ENCODE results near the gene SLC6A3. TPM values are rescaled to one million over a fixed set of nuclear protein-coding genes. Genes with fewer than 3 reads are reported as not detected.

The SLC6A3 gene
- total RNA-seq, 1 experiment from 2014 or later = not detected

- Mint-ChIP-seq H3K36me3 (ENCODE audit: insufficient read depth, unreplicated experiment) (peaks cover 7% of the 10 kb centered on the region), H3K27me3 (ENCODE audit: unreplicated experiment) (peaks cover 94% of the 10 kb centered on the region), H3K4me3 (ENCODE audit: low read depth, unreplicated experiment) (no peak overlapping the region), H3K9me3 (ENCODE audit: low read depth, unreplicated experiment) (no peaks in the 10 kb centered on the region), H3K27ac (ENCODE audit: unreplicated experiment) (no peak overlapping the region), H3K4me1 (ENCODE audit: low read depth, unreplicated experiment) (no peaks in the 10 kb centered on the region)
- CTCF ChIA-PET = no interaction called here
- no peak for DNase-seq
- BruUV-seq (replicated peaks) = no TSS peak
- no peak for TF ChIP-seq CTCF (IDR thresholded peaks at IDR 0.05; ENCODE audit: unreplicated experiment)
- intact Hi-C loops (cut with micrococcal nuclease; ENCODE audit: unreplicated experiment) = no loop called here
These were observed 38.3 kb downstream of the SLC6A3 start for GRCh38 chr5:1406681-1407640.

DNA sequence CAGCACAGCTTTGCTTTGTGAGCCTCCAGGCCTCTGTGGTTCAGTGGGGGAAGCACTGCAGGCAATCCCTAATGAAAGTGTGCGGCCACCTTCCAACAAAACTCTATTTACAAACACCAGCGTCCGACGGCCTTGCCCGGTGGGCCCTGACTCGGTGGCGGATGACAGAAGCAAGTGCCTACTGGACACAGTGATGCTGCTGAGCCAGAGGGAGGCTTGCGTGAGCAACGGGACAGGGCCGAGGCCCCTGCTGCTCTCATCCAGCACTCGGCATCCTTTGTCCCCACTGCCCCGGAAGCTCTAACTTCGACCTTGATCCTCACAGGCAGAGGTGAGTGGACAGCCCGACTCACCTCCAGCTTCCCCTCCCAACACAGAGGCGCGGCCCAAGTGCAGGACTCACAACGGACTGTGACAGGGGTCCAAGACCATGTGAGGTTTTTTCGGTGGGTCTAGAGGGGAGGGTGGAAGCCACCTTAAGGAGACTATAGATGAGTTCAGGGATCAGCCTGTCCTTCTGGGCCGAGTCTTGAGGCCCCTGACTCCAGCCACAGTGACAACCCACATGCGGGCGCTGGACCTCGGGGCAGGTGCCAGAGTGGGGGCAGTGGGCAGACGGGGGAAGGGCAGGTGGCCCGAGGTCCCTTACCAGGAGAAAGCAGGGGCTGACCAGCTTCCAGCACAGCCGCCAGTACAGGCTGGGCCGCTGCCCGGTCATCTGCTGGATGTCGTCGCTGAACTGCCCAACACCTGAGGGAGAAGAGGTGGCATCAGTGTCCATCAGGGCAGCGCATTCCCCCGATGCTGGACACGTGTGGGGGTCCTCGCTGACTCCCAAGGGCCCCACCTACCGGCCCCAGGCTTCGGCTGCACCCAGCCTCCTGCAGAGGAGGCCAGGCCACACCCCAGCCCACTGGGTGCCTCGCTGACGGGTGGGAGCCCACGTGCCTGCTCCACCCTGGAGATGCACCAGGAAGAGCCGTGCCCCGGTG, 39.4 kb downstream of the SLC6A3 start:
- Mint-ChIP-seq H3K4me3 (ENCODE audit: low read depth, unreplicated experiment) (no peak overlapping the region), H3K27me3 (ENCODE audit: unreplicated experiment) (peaks cover 92% of the 10 kb centered on the region), H3K27ac (ENCODE audit: unreplicated experiment) (no peak overlapping the region), H3K36me3 (ENCODE audit: insufficient read depth, unreplicated experiment) (peaks cover 7% of the 10 kb centered on the region), H3K9me3 (ENCODE audit: low read depth, unreplicated experiment) (no peaks in the 10 kb centered on the region), H3K4me1 (ENCODE audit: low read depth, unreplicated experiment) (no peaks in the 10 kb centered on the region)
- CTCF ChIA-PET = no interaction called here
- intact Hi-C loops (cut with micrococcal nuclease; ENCODE audit: unreplicated experiment) = no loop called here
- no peak for TF ChIP-seq CTCF (IDR thresholded peaks at IDR 0.05; ENCODE audit: unreplicated experiment)
- no peak for DNase-seq
- no TSS peak for BruUV-seq (replicated peaks)

DNA sequence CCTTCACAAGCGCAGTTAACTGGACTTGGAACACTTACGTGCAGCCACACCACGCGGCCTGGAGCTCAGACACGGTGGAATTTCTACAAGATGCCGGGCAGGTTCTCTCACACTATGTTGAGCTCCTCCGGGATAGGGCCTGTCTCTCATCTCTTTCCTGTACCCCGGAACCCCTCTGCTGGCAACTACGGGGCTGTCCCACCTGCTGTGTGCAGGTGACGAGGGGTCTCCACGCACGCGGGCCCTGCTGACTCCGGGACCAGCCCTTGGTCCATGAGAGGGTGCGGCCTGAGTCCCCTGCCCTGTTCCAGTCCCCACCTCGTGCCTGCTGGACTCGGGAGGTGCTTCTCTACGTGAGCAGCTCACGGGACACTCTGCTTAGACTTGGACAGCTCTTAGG, 40.1 kb downstream of the SLC6A3 start:
- Mint-ChIP-seq H3K27ac (ENCODE audit: unreplicated experiment) (no peak overlapping the region), H3K27me3 (ENCODE audit: unreplicated experiment) (peaks cover 92% of the 10 kb centered on the region), H3K36me3 (ENCODE audit: insufficient read depth, unreplicated experiment) (peaks cover 7% of the 10 kb centered on the region), H3K4me3 (ENCODE audit: low read depth, unreplicated experiment) (no peak overlapping the region), H3K9me3 (ENCODE audit: low read depth, unreplicated experiment) (no peaks in the 10 kb centered on the region), H3K4me1 (ENCODE audit: low read depth, unreplicated experiment) (no peaks in the 10 kb centered on the region)
- intact Hi-C loops (cut with micrococcal nuclease; ENCODE audit: unreplicated experiment) = no loop called here
- CTCF ChIA-PET = no interaction called here
- BruUV-seq (replicated peaks) = no TSS peak
- TF ChIP-seq CTCF (IDR thresholded peaks at IDR 0.05; ENCODE audit: unreplicated experiment) = no peak
- DNase-seq = no peak

- Mint-ChIP-seq H3K36me3 (ENCODE audit: insufficient read depth, unreplicated experiment) (no peaks in the 10 kb centered on the region), H3K4me1 (ENCODE audit: low read depth, unreplicated experiment) (no peaks in the 10 kb centered on the region), H3K27ac (ENCODE audit: unreplicated experiment) (no peak overlapping the region), H3K27me3 (ENCODE audit: unreplicated experiment) (peaks cover 94% of the 10 kb centered on the region), H3K9me3 (ENCODE audit: low read depth, unreplicated experiment) (no peaks in the 10 kb centered on the region), H3K4me3 (ENCODE audit: low read depth, unreplicated experiment) (no peak overlapping the region)
- BruUV-seq (replicated peaks) = no TSS peak
- intact Hi-C loops (cut with micrococcal nuclease; ENCODE audit: unreplicated experiment) = no loop called here
- no peak for DNase-seq
- CTCF ChIA-PET = no interaction called here
- TF ChIP-seq CTCF (IDR thresholded peaks at IDR 0.05; ENCODE audit: unreplicated experiment) = no peak
These were observed 41.2 kb downstream of the SLC6A3 start for GRCh38 chr5:1404062-1404461.
